Activated CD8-positive, alpha-beta memory T cell treated with anti-CD3 and anti-CD28 coated beads, Interleukin-2, amount 50 U/mL, for 1 hour (primary cell): Measurements from ENCODE around the gene SLC6A4.
"Not testable (repeated sequence)": the region's sequence is repeated elsewhere in the genome, so short reads cannot be mapped to it uniquely, and the experiment has no call there.

Experiments
- DNase-seq: peaks from one replicate; pipeline ENCODE4 v3.0.0-alpha.2; 2020; ENCODE audit errors: extremely low read depth

Gene SLC6A4

GRCh38 chr17:30172560-30172959 is 62.9 kb downstream of the SLC6A4 start:
- DNase-seq, result no peak

- no peak for DNase-seq
Measured at GRCh38 chr17:30170415-30170987, 65.0 kb downstream of the SLC6A4 start.

- no peak for DNase-seq
Measured at GRCh38 chr17:30165960-30166359, 69.5 kb downstream of the SLC6A4 start.

GRCh38 chr17:30165147-30165546 is 70.3 kb downstream of the SLC6A4 start:
- DNase-seq, result no peak

GRCh38 chr17:30164531-30164930 is 71.0 kb downstream of the SLC6A4 start:
- DNase-seq, result no peak

- DNase-seq, result no peak
Measured at GRCh38 chr17:30161601-30162000, 73.9 kb downstream of the SLC6A4 start.

GRCh38 chr17:30160419-30161172 is 74.9 kb downstream of the SLC6A4 start:
- no peak for DNase-seq

GRCh38 chr17:30158896-30159625 is 76.4 kb downstream of the SLC6A4 start:
- DNase-seq, result no peak

- no peak for DNase-seq
Measured at GRCh38 chr17:30155389-30155788, 80.1 kb downstream of the SLC6A4 start.

GRCh38 chr17:30153463-30153862 is 82.0 kb downstream of the SLC6A4 start:
- no peak for DNase-seq

- no peak for DNase-seq
Measured at GRCh38 chr17:30151471-30151870, 84.0 kb downstream of the SLC6A4 start.

GRCh38 chr17:30148376-30148775 is 87.1 kb downstream of the SLC6A4 start:
- no peak for DNase-seq

- not testable (repeated sequence) for DNase-seq
Measured at GRCh38 chr17:30147860-30148259, 87.6 kb downstream of the SLC6A4 start.
